HG03432 (cell line): Measurements from ENCODE around the gene TMEM144.
"Not testable (repeated sequence)": the region's sequence is repeated elsewhere in the genome, so short reads cannot be mapped to it uniquely, and the experiment has no call there.

Experiments
- ATAC-seq: cut with Tn5 transposase; IDR thresholded peaks from one replicate; pipeline ENCODE4 v1.9.1; 2021; ENCODE audit warnings: mild to moderate bottlenecking, moderate library complexity; ENCODE audit not compliant: unreplicated experiment

TMEM144 gene

DNA sequence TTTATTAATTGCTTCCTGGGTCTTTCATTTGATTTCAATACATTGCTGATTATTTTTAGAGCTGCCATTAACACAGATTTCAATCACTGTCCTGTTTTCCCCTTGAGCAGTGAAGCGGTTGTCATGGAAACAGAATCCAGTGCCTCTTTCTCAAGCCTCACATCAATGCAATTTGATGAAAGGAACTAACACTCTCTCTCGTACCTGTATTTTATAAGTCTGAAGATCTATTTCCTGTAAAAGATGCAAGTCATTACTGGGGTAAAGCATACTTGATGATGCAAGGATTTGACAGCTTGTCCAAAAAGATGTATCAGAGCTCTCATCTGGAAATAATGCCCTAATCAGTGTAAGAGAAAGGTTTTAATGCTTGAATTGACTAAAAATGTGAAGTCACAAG lies 19.6 kb upstream of the TMEM144 start:
- ATAC-seq = no peak

DNA sequence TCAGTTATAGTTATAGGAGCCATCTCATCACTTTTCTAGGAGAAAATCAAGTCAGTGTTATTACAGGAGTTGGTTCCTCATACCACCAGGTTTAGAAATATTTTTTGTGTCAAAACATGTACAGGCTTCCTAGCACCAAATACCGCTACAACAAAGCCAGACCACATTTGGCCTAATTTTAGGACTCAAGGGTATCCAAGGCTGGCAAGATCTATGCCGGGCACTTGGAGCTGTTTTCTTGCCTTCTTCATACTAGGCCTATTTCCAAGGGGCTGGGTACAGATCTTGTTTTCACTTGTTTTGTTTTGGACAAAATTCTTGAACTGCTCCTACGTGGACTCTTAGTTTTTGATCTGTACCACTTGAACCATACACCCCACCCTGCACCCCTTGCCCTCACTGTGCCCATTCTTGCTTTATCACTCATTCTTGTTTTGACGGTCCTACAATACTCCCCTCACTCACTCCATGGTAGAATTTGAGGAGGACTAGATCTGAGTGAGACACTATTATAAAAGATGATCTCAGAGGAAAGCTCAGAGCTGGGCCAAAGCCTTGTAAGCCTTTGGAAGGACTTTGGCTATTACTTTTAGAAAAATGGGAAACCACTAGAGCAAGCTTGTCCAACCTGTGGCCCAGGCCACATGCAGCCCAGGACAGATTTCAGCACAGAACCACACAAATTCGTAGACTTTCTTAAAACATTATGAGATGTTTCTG lies 17.7 kb upstream of the TMEM144 start:
- ATAC-seq = peak; percentile 4

DNA sequence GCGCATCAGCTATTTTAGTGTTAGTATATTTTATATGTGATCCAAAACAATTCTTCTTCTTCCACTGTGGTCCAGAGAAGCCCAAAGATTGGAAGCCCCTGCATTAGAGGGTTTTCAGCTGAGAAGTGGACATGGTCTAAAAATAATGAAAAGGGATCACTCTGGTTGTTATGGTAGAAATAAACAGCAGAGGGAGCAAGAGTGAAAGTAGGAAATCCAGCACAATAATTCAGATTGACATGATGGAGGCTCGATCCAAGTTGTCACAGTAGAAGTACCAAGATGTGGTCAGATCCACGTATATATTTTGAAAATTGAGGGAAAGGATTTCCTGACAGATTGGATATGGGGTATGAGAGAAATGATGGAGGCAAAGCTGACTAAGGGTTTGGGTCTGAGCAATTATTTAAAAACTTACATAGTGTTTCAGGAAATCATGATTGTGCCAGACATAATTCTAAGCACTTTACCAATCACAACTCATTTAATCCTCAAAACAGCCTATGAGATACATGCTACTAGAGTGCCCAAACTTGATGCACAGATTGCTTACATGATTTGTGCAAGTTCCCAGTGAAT lies 17.0 kb upstream of the TMEM144 start:
- peak; percentile 70 for ATAC-seq

DNA sequence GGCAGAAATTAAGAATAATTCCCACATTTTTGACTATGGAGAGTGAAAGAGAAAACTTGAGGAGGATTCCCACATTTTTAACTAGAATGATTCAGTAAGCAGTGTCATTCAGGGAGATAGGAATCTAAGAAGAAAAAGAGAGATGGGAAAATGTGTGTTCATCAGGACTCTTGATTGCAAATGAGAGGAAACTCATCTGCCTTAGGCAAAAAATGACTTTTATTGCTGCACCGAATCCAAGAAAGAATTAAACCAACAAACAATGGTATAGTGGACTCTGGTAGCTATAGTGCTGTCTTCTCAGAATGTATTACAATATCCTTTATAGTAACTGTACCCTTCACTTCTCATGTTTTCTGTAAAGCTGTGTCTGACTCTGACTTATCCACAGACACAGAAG lies 15.0 kb upstream of the TMEM144 start:
- ATAC-seq = no peak

DNA sequence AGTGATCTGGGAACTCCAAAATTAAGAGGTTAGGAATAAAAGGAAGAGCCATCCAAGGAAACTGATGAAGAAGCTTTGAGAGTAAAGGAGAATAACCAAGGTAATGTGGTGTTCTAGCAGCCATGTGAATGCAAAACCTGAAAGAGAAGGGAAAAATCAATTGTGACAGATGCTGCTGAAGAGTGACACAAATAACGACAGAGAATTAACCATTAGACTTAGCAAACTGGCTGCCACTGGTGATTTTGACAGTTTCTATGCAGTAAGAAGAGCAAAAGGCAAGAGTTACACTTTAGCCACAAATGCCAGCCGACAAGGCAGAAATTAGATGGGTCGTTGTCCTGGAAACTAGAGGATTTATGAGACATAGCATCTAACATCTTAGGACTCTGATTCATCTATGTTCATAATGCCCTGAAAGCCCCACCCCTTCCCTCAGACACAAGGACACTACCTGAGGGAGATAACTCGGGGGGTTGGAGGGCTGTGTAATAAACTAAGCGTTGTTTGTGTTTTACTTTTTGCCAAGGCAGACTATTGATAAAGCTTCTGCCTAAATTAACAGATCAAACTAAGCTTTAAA lies 13.0 kb upstream of the TMEM144 start:
- ATAC-seq = no peak

DNA sequence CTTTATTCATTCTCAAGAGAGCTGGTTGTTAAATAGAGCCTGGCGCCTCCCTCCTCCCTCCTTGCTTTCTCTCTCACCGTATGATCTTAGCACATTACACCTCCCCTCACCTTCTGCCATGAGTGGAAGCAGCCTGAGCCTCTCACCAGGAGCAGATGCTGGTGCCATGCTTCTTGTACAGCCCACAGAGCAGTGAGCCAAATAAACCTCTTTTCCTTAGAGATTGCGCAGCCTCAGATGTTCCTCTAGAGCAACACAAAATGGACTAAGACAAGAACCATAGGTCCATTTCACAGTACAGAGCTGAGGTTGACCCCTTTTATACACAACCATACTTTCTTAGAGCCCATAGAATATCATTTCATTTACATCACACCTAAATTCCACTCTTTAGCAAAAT lies 10.1 kb upstream of the TMEM144 start:
- no peak for ATAC-seq

DNA sequence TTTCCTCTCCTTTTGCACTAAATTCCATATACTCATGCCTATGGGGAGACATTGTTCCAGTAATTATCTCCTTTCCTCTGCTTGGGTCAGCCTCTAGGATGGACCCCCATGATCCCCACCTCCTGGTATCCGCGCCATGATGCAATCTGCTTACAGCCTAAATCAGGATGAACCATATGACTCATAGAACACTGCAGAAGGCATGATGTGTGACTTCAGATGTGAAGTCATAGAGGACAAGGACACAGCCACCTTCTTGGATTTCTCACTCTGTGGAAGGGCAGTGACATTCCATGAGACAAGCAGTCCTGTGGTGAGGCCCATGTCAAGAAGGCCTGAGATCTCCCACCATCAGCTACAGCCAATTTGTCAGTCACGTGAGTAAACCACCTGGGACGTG lies 9.0 kb upstream of the TMEM144 start:
- ATAC-seq = no peak

DNA sequence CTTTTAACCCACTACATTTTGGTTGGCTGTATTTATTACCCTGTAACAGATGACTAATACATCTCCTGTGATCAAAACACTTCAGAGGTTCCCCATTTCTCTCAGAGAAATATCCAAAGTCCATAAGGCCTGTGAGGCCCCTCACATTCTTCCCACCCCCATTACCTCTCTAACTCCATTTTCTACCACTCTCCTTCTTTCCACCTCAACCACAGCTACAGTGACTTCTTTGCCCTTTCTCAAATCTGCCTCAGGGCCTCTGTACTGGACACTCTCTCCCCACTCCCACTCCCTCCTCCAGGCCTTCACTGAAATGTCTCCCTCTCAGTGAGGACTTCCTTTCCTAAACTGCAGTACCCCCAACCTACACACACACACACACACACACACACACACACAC lies 8.4 kb upstream of the TMEM144 start:
- no peak for ATAC-seq

DNA sequence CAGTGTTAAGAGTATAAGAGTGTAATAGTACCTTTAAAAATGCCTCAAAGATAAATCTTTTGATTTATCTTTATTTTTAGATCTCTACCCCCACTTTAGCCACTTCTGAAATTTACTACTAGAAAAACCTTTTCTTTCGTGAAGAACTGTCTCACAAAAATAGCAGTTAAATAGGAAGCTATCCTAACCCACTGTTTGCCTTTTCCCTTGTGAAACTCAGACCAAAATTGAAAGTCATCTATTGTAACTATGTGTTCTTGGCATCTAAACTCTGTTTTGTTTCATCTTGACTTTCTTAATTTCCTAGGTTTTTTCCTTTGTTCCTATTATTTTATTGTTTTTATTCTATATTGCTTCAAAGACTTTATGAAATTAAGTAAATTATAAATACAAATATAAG lies 7.8 kb upstream of the TMEM144 start:
- ATAC-seq = no peak

DNA sequence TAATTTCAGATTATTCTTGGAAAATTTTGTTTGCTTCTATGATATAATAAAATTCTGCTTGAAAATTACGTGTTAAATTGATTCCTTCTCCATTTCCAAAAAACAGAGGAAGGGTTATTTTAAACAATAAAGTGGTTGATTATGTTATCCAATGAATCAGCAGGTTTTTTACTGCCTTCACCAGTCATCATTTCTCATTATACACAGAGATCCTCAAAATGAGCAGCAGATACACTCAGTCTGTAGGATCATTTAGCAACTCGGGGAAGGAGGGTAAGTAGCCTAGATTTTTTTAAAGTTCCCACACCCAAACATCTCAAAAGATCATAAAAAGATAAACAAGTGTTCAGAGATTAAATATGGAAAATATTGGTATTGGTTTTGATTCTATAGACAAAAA lies 6.8 kb upstream of the TMEM144 start:
- no peak for ATAC-seq

DNA sequence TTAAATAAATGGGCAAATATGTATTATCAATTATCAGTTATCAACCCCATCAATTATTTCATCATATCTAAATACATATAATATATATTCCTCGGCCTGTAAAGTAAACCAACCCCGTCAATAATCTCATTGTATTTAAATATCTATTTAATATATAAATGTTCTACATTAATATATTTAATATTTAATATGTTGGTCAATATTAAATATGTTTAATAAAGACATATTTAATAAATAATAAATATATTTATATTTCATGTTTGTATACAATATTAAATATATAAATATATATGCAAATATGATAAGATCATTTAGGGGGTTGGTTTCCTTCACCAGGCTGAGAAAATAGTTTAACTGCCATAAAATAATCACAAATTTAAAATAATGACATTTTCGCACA lies 6.4 kb upstream of the TMEM144 start:
- ATAC-seq = no peak

DNA sequence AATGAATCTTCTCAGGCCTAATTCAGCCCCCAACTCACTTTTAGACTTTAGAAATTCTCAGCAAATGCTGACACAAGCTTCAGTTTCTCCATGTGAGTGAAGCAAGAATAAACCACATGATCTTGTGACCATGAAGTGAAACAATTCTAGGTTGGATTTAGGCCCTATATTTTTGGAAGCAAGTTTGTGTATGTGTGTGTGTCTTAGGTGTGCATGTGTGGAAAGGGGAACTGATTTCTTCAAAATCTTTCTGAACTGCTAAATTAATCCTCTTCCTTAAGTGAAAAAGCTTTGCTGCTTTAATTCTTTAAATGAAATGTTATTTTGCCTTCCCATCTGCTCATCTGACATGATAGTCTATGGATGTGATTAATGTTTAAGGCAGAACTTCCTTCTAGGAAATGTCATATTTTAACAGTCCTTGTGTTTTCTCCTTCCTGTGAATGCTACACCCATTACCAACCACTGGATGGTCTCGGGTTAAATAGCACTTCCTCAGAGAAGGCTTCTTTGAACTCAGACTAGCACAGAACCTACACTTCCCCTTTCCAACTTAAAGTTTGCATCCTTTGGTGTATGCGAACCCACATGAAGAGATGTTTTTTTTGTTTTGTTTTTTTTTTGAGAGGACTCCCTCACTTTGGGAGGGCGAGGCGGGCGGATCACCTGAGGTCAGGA lies 1.2 kb upstream of the TMEM144 start:
- peak; percentile 46 for ATAC-seq

DNA sequence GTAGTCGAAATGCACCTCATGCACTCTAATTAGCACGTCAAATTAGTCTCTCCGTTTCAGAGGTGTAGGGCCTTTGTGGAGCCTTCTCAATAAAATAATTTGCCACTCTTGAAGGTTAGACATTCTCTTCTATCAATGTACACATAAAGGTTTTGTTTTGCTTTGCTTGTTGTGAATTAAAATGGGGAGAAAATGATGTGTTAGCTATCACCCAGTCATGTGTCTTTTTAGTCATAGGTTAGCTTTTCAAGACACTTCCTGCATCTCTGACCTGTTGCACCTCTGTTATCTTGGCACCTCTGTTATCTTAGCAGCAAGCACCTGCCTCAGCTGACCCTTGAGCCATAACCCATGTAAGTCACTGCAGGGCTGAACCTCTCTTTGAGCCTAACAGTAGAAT lies 936 bp downstream of the TMEM144 start:
- ATAC-seq = no peak

DNA sequence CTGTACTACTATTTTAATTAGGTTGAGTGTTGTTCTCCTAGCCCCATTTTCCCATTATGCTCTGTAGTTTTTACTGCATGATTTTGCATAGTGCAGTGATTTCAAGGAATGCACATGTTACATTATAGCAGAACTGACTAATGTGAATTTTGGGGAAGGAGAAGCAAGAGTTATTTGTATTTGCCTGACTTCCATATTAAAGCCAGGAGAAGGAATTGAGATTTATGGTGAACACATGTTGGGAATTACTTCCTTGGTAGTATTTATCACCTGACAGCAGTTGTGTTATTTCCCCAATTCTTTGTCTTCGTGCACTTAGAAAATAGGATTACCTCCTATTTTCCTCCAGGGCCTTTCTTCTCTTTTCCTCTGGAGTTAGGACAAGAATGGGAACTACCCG lies 3.2 kb downstream of the TMEM144 start:
- ATAC-seq = no peak

DNA sequence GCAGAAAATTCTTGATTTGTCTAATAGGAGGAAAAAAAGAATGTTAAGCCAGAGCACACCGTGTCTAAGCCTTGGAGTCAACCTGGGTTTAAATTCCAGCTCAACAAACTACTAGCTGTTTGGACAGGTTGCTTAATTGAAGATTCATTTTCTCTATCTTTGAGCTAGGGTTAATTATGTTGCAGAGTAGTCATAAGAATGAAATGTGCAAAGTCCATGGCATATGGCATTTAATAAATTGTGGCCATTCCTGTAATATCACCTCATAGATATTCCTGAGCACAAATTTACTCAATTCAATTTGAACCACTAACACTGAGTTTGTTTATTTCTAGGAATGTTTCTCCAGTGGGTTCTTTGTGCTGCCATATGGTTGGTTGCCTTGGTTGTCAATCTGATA lies 4.6 kb downstream of the TMEM144 start:
- ATAC-seq = no peak

DNA sequence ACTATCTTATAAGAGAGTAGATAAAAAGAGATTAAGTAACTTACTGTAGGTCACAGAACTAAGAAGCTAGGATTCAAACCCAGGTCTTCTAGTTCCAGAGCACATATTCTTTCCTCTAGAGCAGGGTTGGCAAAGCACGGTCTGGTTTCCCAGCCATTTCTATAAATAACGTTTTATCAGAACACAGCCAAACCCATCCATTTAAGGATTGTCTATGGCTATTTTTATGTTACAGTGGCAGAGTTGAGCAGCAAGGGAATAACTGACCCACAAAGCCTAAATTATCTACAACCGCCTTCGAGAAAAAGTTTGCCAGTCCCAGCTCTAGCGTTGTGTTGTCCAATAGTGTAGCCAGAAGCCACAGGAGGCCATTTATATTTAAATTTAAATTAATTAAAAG lies 7.5 kb downstream of the TMEM144 start:
- ATAC-seq = no peak

DNA sequence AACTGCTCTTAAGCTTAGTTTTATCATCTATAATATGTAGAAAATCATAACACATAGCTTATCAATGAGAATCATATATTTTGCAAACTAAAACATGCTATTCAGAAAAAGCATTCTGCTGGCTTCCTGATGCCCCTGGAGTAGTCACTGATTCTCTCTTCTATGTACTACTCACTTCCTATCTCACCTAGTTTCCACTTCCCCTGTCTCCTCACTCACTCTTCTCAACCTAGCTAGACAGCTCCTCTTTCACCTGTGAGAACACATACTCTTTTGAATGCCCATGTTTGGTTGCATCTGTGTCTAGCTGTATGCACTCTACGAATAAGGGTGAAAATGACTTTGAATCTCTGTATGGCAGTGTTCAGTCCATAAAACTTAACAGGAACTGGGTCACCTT lies 9.3 kb downstream of the TMEM144 start:
- ATAC-seq = no peak

DNA sequence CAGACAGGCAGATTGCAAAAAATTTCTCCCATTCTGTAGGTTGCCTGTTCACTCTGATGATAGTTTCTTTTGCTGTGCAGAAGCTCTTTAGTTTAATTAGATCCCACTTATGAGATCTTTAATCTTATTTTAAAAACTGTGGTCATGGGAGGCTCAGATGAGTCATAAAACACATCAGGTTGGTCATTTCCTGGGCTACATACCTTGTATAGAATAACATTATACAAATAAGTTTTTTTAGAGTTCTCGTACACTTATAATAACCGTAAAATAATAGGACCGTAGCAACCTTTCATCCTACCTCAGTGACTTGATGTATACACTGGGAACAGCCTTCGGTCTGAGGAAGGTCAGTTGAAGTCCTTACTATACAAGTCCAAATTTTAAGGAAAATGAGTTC lies 14.0 kb downstream of the TMEM144 start:
- not testable (repeated sequence) for ATAC-seq

DNA sequence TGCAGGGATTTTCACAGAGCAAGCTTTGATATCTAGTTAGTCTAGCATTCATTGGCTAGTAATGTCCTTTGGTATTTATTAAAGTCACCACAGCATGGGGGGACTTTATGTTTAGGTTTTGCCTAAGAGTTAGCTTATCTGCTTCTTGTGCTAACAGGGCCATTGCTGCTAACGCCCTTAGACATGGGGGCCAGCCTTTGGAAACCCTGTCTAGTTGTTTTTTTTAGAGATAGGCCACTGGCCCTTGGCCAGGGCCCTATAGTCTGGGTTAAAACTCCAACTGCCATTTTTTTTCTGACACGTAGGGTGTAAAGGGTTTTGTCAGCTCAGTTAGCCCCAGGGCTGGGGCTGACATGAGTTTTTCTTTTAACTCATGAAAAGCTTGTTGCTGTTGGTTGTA lies 14.7 kb downstream of the TMEM144 start:
- ATAC-seq = not testable (repeated sequence)

DNA sequence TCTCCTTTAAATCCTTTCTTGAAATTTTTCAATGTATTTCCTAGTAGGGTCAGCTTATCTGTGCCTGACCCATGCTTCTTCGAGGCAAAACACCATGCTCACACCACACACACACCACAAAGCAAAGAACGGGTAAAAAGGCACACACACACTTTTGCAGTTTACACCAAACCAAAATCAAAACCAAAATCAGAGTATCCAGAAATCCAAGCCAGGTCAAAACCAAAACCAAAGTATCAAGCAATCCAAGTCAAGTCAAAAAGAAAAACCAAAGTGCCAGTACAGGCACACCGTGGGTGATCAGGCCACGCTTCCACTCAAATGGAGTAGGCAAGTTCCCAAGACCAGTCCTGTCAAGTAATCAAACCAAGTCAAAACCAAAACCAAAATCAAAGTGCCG lies 17.6 kb downstream of the TMEM144 start:
- ATAC-seq = not testable (repeated sequence)

DNA sequence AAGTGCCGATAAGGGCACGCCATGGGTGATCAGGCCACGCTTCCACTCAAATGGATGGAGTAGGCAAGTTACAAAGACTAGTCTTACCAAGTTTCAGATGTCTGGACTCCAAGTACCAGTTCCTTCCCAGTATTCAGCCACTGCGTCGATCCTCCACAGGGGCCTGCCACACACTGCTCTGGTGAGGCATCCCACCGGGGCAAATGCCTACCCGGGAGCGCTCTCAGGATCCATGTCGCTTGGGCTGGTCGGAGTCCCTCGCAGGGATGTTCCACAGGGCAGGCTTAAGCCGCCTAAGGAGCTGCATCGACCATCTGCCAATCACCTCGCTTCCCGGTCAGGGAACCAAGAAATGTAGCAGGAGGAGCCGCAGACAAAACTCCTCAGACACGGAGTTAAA lies 18.1 kb downstream of the TMEM144 start:
- ATAC-seq = not testable (repeated sequence)

DNA sequence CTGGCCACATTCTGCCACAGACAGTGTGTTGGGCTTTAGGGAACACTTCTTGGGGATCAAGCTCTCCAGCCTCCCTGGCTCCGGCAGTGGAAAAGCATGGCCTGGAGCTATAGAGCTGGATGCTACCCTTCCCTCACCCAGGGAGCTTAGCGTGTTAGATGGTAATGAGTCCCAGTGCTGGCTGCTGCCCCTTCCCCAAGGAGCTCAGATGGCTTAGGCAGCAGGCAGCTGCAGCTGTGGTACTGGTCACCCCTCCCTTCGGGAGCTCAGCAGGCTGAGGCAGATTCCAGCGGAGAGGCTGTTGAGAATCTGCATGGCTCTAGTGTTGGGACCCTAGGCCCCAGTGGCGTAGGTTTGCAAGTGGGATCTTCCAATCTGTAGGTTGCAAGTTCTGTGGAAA lies 19.5 kb downstream of the TMEM144 start:
- no peak for ATAC-seq
